Left hindlimb (tissue), 1 donor: ENCODE data around the gene PHETA2.

Source experiments
- DNase-seq: peaks from one replicate; pipeline ENCODE4 v3.0.0-alpha.2; 2018

The PHETA2 gene

GRCh38 chr22:42074132-42074811 is at the start of gene PHETA2:
Gene PHETA2 (plus strand): TSS chr22:42074248. CDS start chr22:42077294, 3,046 bp downstream.
- peak; percentile 80 for DNase-seq

GRCh38 chr22:42025421-42025820 is 48.6 kb upstream of the PHETA2 start:
- DNase-seq = no peak

GRCh38 chr22:42026705-42027104 is 47.3 kb upstream of the PHETA2 start:
- DNase-seq = no peak

- no peak for DNase-seq
Measured at GRCh38 chr22:42033263-42034181, 40.5 kb upstream of the PHETA2 start.

GRCh38 chr22:42035256-42035655 is 38.8 kb upstream of the PHETA2 start:
- no peak for DNase-seq

- no peak for DNase-seq
Measured at GRCh38 chr22:42039271-42039670, 34.8 kb upstream of the PHETA2 start.

- no peak for DNase-seq
Measured at GRCh38 chr22:42041784-42042183, 32.3 kb upstream of the PHETA2 start.

GRCh38 chr22:42050641-42051180 is 23.3 kb upstream of the PHETA2 start:
- DNase-seq = no peak

- DNase-seq = no peak
Measured at GRCh38 chr22:42052765-42053164, 21.3 kb upstream of the PHETA2 start.

- DNase-seq = no peak
Measured at GRCh38 chr22:42056757-42057511, 17.1 kb upstream of the PHETA2 start.

GRCh38 chr22:42060489-42060888 is 13.6 kb upstream of the PHETA2 start:
- no peak for DNase-seq

- no peak for DNase-seq
Measured at GRCh38 chr22:42061041-42061440, 13.0 kb upstream of the PHETA2 start.

GRCh38 chr22:42062506-42063170 is 11.4 kb upstream of the PHETA2 start:
- no peak for DNase-seq

GRCh38 chr22:42064629-42065028 is 9.4 kb upstream of the PHETA2 start:
- DNase-seq = no peak

GRCh38 chr22:42065438-42066125 is 8.5 kb upstream of the PHETA2 start:
- peak; percentile 16 for DNase-seq

GRCh38 chr22:42066126-42066761 is 7.8 kb upstream of the PHETA2 start:
- DNase-seq = peak; percentile 8

GRCh38 chr22:42066937-42067336 is 7.1 kb upstream of the PHETA2 start:
- peak; percentile 25 for DNase-seq

GRCh38 chr22:42067671-42068251 is 6.3 kb upstream of the PHETA2 start:
- no peak for DNase-seq

- no peak for DNase-seq
Measured at GRCh38 chr22:42068291-42068690, 5.8 kb upstream of the PHETA2 start.

- DNase-seq = no peak
Measured at GRCh38 chr22:42069801-42070516, 4.1 kb upstream of the PHETA2 start.
